DOHH2 (cell line): ENCODE results near the gene CARM1.
A peak's percentile ranks its signal among the peaks of the same experiment; 100 is the strongest.

Experiments used
- EZH2phosphoT487 ChIP-seq: fragments of 200-600 bp; sonication (generic); IDR thresholded peaks from 2 replicates; pipeline ENCODE4 v1.6.1; 2017; ENCODE audit warnings: borderline replicate concordance, mild to moderate bottlenecking, antibody characterized with exemption, low read length, moderate library complexity, mixed read lengths
- TF ChIP-seq, protein P1 (sequence below): fragments of 200-600 bp; sonication (generic); IDR thresholded peaks from one replicate; pipeline ENCODE4 v1.5.1; 2014; ENCODE audit warnings: antibody characterized with exemption, mild to moderate bottlenecking, low read depth, low read length; ENCODE audit not compliant: poor library complexity, severe bottlenecking

GRCh38 chr19:10835754-10836478, 35.4 kb upstream of the CARM1 start, which contains the start of gene TMED1:
- TF ChIP-seq, protein P1, sequence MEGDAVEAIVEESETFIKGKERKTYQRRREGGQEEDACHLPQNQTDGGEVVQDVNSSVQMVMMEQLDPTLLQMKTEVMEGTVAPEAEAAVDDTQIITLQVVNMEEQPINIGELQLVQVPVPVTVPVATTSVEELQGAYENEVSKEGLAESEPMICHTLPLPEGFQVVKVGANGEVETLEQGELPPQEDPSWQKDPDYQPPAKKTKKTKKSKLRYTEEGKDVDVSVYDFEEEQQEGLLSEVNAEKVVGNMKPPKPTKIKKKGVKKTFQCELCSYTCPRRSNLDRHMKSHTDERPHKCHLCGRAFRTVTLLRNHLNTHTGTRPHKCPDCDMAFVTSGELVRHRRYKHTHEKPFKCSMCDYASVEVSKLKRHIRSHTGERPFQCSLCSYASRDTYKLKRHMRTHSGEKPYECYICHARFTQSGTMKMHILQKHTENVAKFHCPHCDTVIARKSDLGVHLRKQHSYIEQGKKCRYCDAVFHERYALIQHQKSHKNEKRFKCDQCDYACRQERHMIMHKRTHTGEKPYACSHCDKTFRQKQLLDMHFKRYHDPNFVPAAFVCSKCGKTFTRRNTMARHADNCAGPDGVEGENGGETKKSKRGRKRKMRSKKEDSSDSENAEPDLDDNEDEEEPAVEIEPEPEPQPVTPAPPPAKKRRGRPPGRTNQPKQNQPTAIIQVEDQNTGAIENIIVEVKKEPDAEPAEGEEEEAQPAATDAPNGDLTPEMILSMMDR: peak; percentile 14
- TF ChIP-seq EZH2phosphoT487: no peak
